K562 (cell line): Measurements from ENCODE around the gene USP5. TPM values are rescaled to one million over a fixed set of nuclear protein-coding genes. Genes with fewer than 3 reads are reported as not detected.

Source experiments
- ATAC-seq: fragments of 200-7000 bp; cut with Tn5 transposase; 3 replicates; pipeline ENCODE4 v1.9.1; 2020; ENCODE audit warnings: moderate library complexity
- BruUV-seq: library from RNA; stranded (reverse); fragments of 400-500 nt; replicated peaks from 2 replicates; lab custom pipeline; 2021; lab: Mats Ljungman, UMichigan
- CTCF ChIA-PET: fragments of 300-600 bp; formaldehyde crosslinking; extraction: SDS; loops from one replicate; lab custom pipeline; 2021; ENCODE audit warnings: low intra/inter-chr PET ratio; lab: Yijun Ruan, JAX
- POLR2A ChIA-PET: fragments of 300-600, 350-650 bp; sonication (Branson Sonifier 250); formaldehyde crosslinking; extraction: SDS; loops from one replicate; lab custom pipeline; 2021; ENCODE audit warnings: antibody characterized with exemption, inconsistent platforms; lab: Yijun Ruan, JAX
- DNase-seq, 4 experiments: peaks; one replicate each; pipeline versions ENCODE4 v3.0.0 to v3.0.0-alpha.2; 2011 to 2018; ENCODE audit warnings: low spot score in 3 of 4, mixed read lengths in 3 of 4; ENCODE audit errors: extremely low read depth in 1 of 4
- FAIRE-seq: peaks from 2 replicates; lab custom pipeline; 2011; peaks lifted over from hg19 to GRCh38; lab: Jason Lieb, UNC
- H2AFZ ChIP-seq: 2 replicates; pipeline ENCODE4 v1.6.0; 2011; ENCODE audit warnings: low read depth, low read length, control low read depth, inconsistent platforms
- H3K27ac ChIP-seq: fragments of 200-600 bp; 3 replicates; pipeline ENCODE4 v1.8.0; 2011; ENCODE audit warnings: low read depth, mild to moderate bottlenecking, control low read depth, inconsistent platforms, low read length, moderate library complexity, mixed read lengths; ENCODE audit errors: extremely low read depth
- H3K27me3 ChIP-seq, 2 experiments: fragments of 300-600 bp in 1 of 2; 2 replicates in 1 of 2; 3 replicates in 1 of 2; pipeline versions ENCODE4 v1.6.0 to v1.8.0; 2011; ENCODE audit warnings: inconsistent platforms in 2 of 2, low read length in 2 of 2, mild to moderate bottlenecking in 1 of 2, mixed read lengths in 1 of 2, moderate library complexity in 1 of 2; ENCODE audit not compliant: control insufficient read depth in 2 of 2, insufficient read depth in 2 of 2
- H3K36me3 ChIP-seq: fragments of 300-600 bp; 3 replicates; pipeline ENCODE4 v1.8.0; 2011; ENCODE audit warnings: mild to moderate bottlenecking, low read length, inconsistent platforms; ENCODE audit not compliant: control insufficient read depth, insufficient read depth
- H3K4me1 ChIP-seq, 2 experiments: fragments of 200-600 bp in 1 of 2; replicated peaks in 1 of 2; 2 replicates in 1 of 2; 3 replicates in 1 of 2; pipeline versions ENCODE4 v1.5.1 to v1.8.0; 2011; ENCODE audit warnings: inconsistent platforms in 2 of 2, low read length in 2 of 2, mild to moderate bottlenecking in 1 of 2, mixed read lengths in 1 of 2, moderate library complexity in 1 of 2; ENCODE audit not compliant: control insufficient read depth in 2 of 2, insufficient read depth in 2 of 2
- H3K4me2 ChIP-seq: 2 replicates; pipeline ENCODE4 v1.6.1; 2011; ENCODE audit warnings: low read length, control low read depth, inconsistent platforms, mixed read lengths; ENCODE audit not compliant: insufficient read depth
- H3K4me3 ChIP-seq: fragments of 200-600 bp; sonication (generic), shearing (Covaris generic); 2 replicates; pipeline ENCODE4 v1.5.1; 2016; ENCODE audit warnings: control low read depth, inconsistent platforms
- H3K79me2 ChIP-seq: fragments of 200-600 bp; 3 replicates; pipeline ENCODE4 v1.8.0; 2011; ENCODE audit warnings: low read length, inconsistent platforms; ENCODE audit not compliant: control insufficient read depth, insufficient read depth
- H3K9ac ChIP-seq, 2 experiments: 2 replicates each; pipeline versions ENCODE4 v1.6.0 to v1.6.1; 2011; ENCODE audit warnings: low read depth in 2 of 2, low read length in 2 of 2, control low read depth in 1 of 2, inconsistent platforms in 1 of 2, mild to moderate bottlenecking in 1 of 2, mixed read lengths in 1 of 2; ENCODE audit not compliant: insufficient read depth in 1 of 2
- H3K9me1 ChIP-seq: one replicate; pipeline ENCODE4 v1.6.0; 2011; ENCODE audit warnings: inconsistent platforms, mild to moderate bottlenecking, low read length, moderate library complexity; ENCODE audit not compliant: control insufficient read depth, insufficient read depth
- H3K9me3 ChIP-seq: replicated peaks from 2 replicates; pipeline ENCODE4 v1.5.1; 2011; ENCODE audit warnings: low read depth, low read length, inconsistent platforms; ENCODE audit not compliant: control insufficient read depth, insufficient read depth
- H4K20me1 ChIP-seq: replicated peaks from 2 replicates; pipeline ENCODE4 v1.6.1; 2011; ENCODE audit warnings: low read length, inconsistent platforms, mixed read lengths; ENCODE audit not compliant: control insufficient read depth, insufficient read depth
- YY1 ChIP-seq, 3 experiments: IDR thresholded peaks; 2 replicates each; pipeline ENCODE4 v1.6.1; 2011; ENCODE audit warnings: low read length in 2 of 3, mild to moderate bottlenecking in 2 of 3, moderate library complexity in 2 of 3, borderline replicate concordance in 1 of 3, control low read depth in 1 of 3, low read depth in 1 of 3; ENCODE audit not compliant: insufficient read depth in 3 of 3, insufficient replicate concordance in 2 of 3, control insufficient read depth in 1 of 3, insufficient read length in 1 of 3; ENCODE audit errors: extremely low read depth in 1 of 3
- ZNF140 ChIP-seq: fragments of 250-450 bp; sonication (Bioruptor Pico); IDR thresholded peaks from 2 replicates; pipeline ENCODE4 v1.8.0; 2021; ENCODE audit warnings: moderate library complexity, mild to moderate bottlenecking, inconsistent platforms
- WGBS: fragments of 100-300 bp; shearing (Covaris generic); methylation state at CpG from one replicate; pipeline ENCODE4 v1.1.6; 2016; ENCODE audit warnings: low coverage, mixed read lengths; ENCODE audit not compliant: insufficient coverage; ENCODE audit errors: missing lambda C conversion rate; 5-methylcytosine and 5-hydroxymethylcytosine counted together
- in situ Hi-C: fragments of 300-500 bp; cut with MboI; formaldehyde crosslinking; loops from 4 replicates; pipeline ENCODE4 v1.15.0; 2018; ENCODE audit warnings: inconsistent platforms, mixed read lengths
- intact Hi-C: fragments of 100-400 bp; cut with micrococcal nuclease; formaldehyde crosslinking; loops from 2 replicates; pipeline ENCODE4 v1.14.2; 2022
- polyA plus RNA-seq, 8 experiments: library from polyadenylated mRNA; depleted of rRNA in 4 of 8; stranded (reverse) in 5 of 8; unstranded in 3 of 8; fragments of >200 nt; fragmentation: Nextera tagmentation in 2 of 8; fragmentation: Illumina TruSeq in 1 of 8; extraction: Ambion mirVana in 2 of 8; extraction: Trizol in 1 of 8; gene quantifications; 2 replicates each; pipeline versions ENCODE4 v1.2.1 to v1.2.3, GENCODE V29; 2011 to 2014; ENCODE audit warnings: inconsistent platforms in 1 of 8, missing spikeins in 1 of 8
- total RNA-seq, 7 experiments: library from RNA; depleted of rRNA in 6 of 7; stranded (reverse); fragments of >200 nt in 6 of 7; fragmentation: Illumina TruSeq in 2 of 7; extraction: Trizol in 2 of 7; gene quantifications; 2 replicates each; pipeline versions ENCODE4 v1.2.1 to v1.2.3, GENCODE V29; 2011 to 2021; ENCODE audit warnings: low replicate concordance in 1 of 7

The USP5 gene
- total and polyA plus RNA-seq, 9 of the 15 experiments (the other 6 are each of a cell fraction or from before 2014, with no cell fraction given) = 1.4 to 107 (median 48.6) TPM

DNA sequence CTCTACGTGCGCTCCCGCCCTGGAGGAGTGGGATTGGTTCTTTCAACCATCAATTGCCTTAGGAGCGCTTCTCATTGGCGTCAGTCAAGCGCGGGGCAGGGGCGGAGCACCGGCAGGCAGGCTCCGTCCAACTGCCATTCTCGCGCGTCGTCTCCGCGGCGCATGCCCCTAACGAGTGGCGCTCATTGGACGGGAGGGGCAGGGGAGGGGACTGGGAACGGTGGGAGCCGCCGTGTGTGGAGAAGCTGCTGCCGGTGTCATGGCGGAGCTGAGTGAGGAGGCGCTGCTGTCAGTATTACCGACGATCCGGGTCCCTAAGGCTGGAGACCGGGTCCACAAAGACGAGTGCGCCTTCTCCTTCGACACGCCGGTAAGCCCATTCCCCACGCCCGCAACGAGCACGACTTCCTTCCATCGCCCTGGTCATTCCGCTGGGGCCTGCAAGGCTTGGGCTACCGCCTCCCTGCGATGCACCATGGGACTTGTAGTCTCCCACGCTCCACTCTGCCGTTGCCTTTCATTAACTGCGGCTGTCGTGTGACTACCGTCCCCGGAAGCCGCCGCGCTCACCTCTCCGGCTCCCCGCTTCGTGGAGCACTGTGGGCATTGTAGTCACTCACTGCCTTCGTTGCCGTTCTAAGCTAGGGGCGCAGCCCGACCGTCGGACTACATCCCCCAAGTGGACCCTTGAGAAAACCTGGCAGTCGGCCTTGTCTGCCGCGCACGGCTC, at the start of gene USP5 (continued):
- peak; percentile 56 to 91 (median 76) for TF ChIP-seq YY1 (IDR thresholded peaks at IDR 0.05; ENCODE audit: borderline replicate concordance in 1 of 3, control insufficient read depth in 1 of 3, extremely low read depth in 1 of 3, insufficient read depth in 3 of 3, insufficient read length in 1 of 3, insufficient replicate concordance in 2 of 3, low read depth in 1 of 3, low read length in 2 of 3)

DNA sequence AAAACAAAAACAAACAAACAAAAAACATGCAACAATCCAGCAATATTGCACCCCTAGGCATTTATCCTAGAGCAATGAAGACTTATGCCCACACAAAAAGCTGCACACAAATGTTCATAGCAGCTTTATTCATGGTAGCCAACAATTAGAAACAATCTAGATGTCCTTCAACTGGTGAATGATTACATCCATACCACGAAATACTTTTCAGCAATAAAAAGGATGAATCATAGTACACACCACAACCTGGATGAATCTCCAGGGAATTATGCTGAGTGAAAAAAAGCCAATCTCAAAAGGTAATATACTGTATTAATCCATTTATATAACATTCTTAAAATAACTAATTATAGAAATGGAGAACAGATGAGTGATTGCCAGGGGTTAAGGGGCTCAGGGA, 44.8 kb upstream of the USP5 start:
- POLR2A ChIA-PET = interaction anchor here (1.0 kb wide), 1 partner anchor 118 kb away, joined by 3 read pairs; the partner anchor contains the start of gene ZNF384
- no peak overlapping the region for H2AFZ ChIP-seq
- H3K27me3 ChIP-seq = no peaks in the 10 kb centered on the region
- H3K9ac ChIP-seq = no peak overlapping the region
- no peaks in the 10 kb centered on the region for H3K9me3 ChIP-seq
- ATAC-seq (no peak), FAIRE-seq (no peak)
- H3K79me2 ChIP-seq = no peaks in the 10 kb centered on the region
- peaks cover 0 to 7% of the 10 kb centered on the region in 2 experiments; a peak in 3 of 5 replicates for H3K4me1 ChIP-seq
- WGBS = 0% methylated on average over 1 of the region's 1 CpG
- intact Hi-C loops = no loop called here
- TF ChIP-seq ZNF140 = no peak
- TF ChIP-seq, all 486 proteins: peak for 0
- Histone ChIP-seq H3K4me2 (no peak overlapping the region), H3K9me1 (no peaks in the 10 kb centered on the region), H4K20me1 (no peaks in the 10 kb centered on the region), H3K27ac (no peak overlapping the region), H3K4me3 (no peak overlapping the region), H3K36me3 (no peaks in the 10 kb centered on the region)
- no TSS peak for BruUV-seq
- in situ Hi-C loops = no loop called here
- no peak for DNase-seq
- CTCF ChIA-PET = no interaction called here
